Epithelial cell of esophagus (primary cell): ENCODE results near the gene RYR1.

ENCODE experiments used
- DNase-seq: peaks from one replicate; pipeline ENCODE4 v3.0.0; 2010; ENCODE audit warnings: low read depth
- H3K4me3 ChIP-seq: 2 replicates; pipeline ENCODE4 v1.5.1; 2011; ENCODE audit warnings: mild to moderate bottlenecking, low read length, control low read depth
- CTCF ChIP-seq: IDR thresholded peaks from 2 replicates; pipeline ENCODE4 v1.5.1; 2011; ENCODE audit warnings: low read depth, mild to moderate bottlenecking, low read length, control low read depth, inconsistent platforms; ENCODE audit not compliant: insufficient read depth; ENCODE audit errors: missing control alignments

Gene RYR1

GRCh38 chr19:38457690-38458405 is 24.4 kb downstream of the RYR1 start:
- DNase-seq: no peak
- H3K4me3 ChIP-seq: no peak overlapping the region
- no peak for TF ChIP-seq CTCF

- no peak for DNase-seq
- TF ChIP-seq CTCF: no peak
- no peak overlapping the region for H3K4me3 ChIP-seq
Measured at GRCh38 chr19:38458991-38459390, 25.5 kb downstream of the RYR1 start.

- TF ChIP-seq CTCF: no peak
- no peak for DNase-seq
- H3K4me3 ChIP-seq: no peak overlapping the region
Measured at GRCh38 chr19:38463365-38463764, 29.9 kb downstream of the RYR1 start.

GRCh38 chr19:38464421-38465082 is 31.1 kb downstream of the RYR1 start:
- no peak overlapping the region for H3K4me3 ChIP-seq
- DNase-seq: no peak
- TF ChIP-seq CTCF: no peak

GRCh38 chr19:38466050-38466449 is 32.6 kb downstream of the RYR1 start:
- DNase-seq: no peak
- TF ChIP-seq CTCF: no peak

GRCh38 chr19:38467541-38468525 is 34.3 kb downstream of the RYR1 start:
- TF ChIP-seq CTCF: no peak
- no peak overlapping the region for H3K4me3 ChIP-seq
- no peak for DNase-seq

More at GRCh38 chr19:38466050-38466449, 32.6 kb downstream of the RYR1 start:
- no peak overlapping the region for H3K4me3 ChIP-seq
